ENCODE results near the gene TSN.

TSN gene

GRCh38 chr2:121748202-121748601 lies 7.2 kb upstream of the TSN start:
- no peak for DNase-seq

GRCh38 chr2:121754851-121755236 lies 607 bp upstream of the TSN start:
- no peak for DNase-seq

GRCh38 chr2:121764681-121765228 lies 9.3 kb downstream of the TSN start:
- no peak for DNase-seq

- no peak for DNase-seq
Observed at GRCh38 chr2:121766624-121767023, 11.2 kb downstream of the TSN start.

GRCh38 chr2:121768143-121768755 lies 12.8 kb downstream of the TSN start:
- no peak for DNase-seq

- DNase-seq, result no peak
Observed at GRCh38 chr2:121771976-121772742, 16.7 kb downstream of the TSN start.

GRCh38 chr2:121774235-121774634 lies 18.8 kb downstream of the TSN start:
- DNase-seq, result no peak

- DNase-seq, result no peak
Observed at GRCh38 chr2:121776361-121776760, 20.9 kb downstream of the TSN start.

GRCh38 chr2:121776885-121777698 lies 21.6 kb downstream of the TSN start:
- no peak for DNase-seq

- DNase-seq, result no peak
Observed at GRCh38 chr2:121777699-121778058, 22.2 kb downstream of the TSN start.

GRCh38 chr2:121778741-121779487 lies 23.5 kb downstream of the TSN start:
- no peak for DNase-seq

GRCh38 chr2:121783180-121783579 lies 27.7 kb downstream of the TSN start:
- DNase-seq, result no peak

GRCh38 chr2:121788685-121789084 lies 33.2 kb downstream of the TSN start:
- DNase-seq, result no peak

GRCh38 chr2:121790276-121790956 lies 35.0 kb downstream of the TSN start:
- no peak for DNase-seq

- DNase-seq, result no peak
Observed at GRCh38 chr2:121791290-121791689, 35.8 kb downstream of the TSN start.

- DNase-seq, result no peak
Observed at GRCh38 chr2:121791801-121792221, 36.4 kb downstream of the TSN start.

- no peak for DNase-seq
Observed at GRCh38 chr2:121793816-121794215, 38.4 kb downstream of the TSN start.

GRCh38 chr2:121794233-121794632 lies 38.8 kb downstream of the TSN start:
- no peak for DNase-seq

- no peak for DNase-seq
Observed at GRCh38 chr2:121796239-121796638, 40.8 kb downstream of the TSN start.

GRCh38 chr2:121798617-121799016 lies 43.2 kb downstream of the TSN start:
- DNase-seq, result no peak

- DNase-seq, result no peak
Observed at GRCh38 chr2:121801916-121802315, 46.5 kb downstream of the TSN start.

- DNase-seq, result no peak
Observed at GRCh38 chr2:121803503-121803902, 48.1 kb downstream of the TSN start.

Measured in effector CD8-positive, alpha-beta T cell (primary cell).